Bronchial epithelial cell (primary cell): ENCODE results near the gene UBL4B. TPM values are rescaled to one million over a fixed set of nuclear protein-coding genes. Genes with fewer than 3 reads are reported as not detected.

Source experiments
- DNase-seq: peaks from one replicate; pipeline ENCODE4 v3.0.0-alpha.2; 2010; ENCODE audit warnings: low read depth
- FAIRE-seq: peaks from 2 replicates; lab custom pipeline; 2011; peaks lifted over from hg19 to GRCh38; lab: Jason Lieb, UNC
- H3K27me3 ChIP-seq: 2 replicates; pipeline ENCODE4 v1.5.1; 2011; ENCODE audit warnings: low read length; ENCODE audit not compliant: control insufficient read depth, insufficient read depth
- H3K36me3 ChIP-seq: 2 replicates; pipeline ENCODE4 v1.5.1; 2011; ENCODE audit warnings: low read length; ENCODE audit not compliant: control insufficient read depth, insufficient read depth
- H3K4me3 ChIP-seq: 2 replicates; pipeline ENCODE4 v1.5.1; 2011; ENCODE audit warnings: mild to moderate bottlenecking, low read depth, low read length, control low read depth
- CTCF ChIP-seq: IDR thresholded peaks from 2 replicates; pipeline ENCODE4 v1.5.1; 2011; ENCODE audit warnings: mild to moderate bottlenecking, moderate library complexity, low read length, control low read depth, inconsistent platforms; ENCODE audit not compliant: insufficient read depth, severe bottlenecking
- total RNA-seq: library from RNA; depleted of rRNA; stranded (reverse); fragments of >200 nt; gene quantifications from 2 replicates; pipeline ENCODE4 v1.2.1, GENCODE V29; 2014

UBL4B gene
- total RNA-seq, 1 donor from 2014 or later = not detected

GRCh38 chr1:110123224-110123623 lies 11.0 kb downstream of the UBL4B start:
- TF ChIP-seq CTCF = no peak
- peak; percentile 36 for FAIRE-seq

GRCh38 chr1:110125810-110126209 lies 13.6 kb downstream of the UBL4B start:
- Histone ChIP-seq H3K27me3 (peaks cover 10% of the 10 kb centered on the region), H3K4me3 (no peak overlapping the region), H3K36me3 (no peaks in the 10 kb centered on the region)
- FAIRE-seq = no peak
- DNase-seq = no peak
- no peak for TF ChIP-seq CTCF

More at GRCh38 chr1:110123224-110123623, 11.0 kb downstream of the UBL4B start:
- no peaks in the 10 kb centered on the region for H3K36me3 ChIP-seq
- H3K27me3 ChIP-seq = peaks cover under 1% of the 10 kb centered on the region
- no peak for DNase-seq
- no peak overlapping the region for H3K4me3 ChIP-seq

- FAIRE-seq = no peak
- H3K4me3 ChIP-seq = no peak overlapping the region
- H3K27me3 ChIP-seq = peaks cover 18% of the 10 kb centered on the region
Measured at GRCh38 chr1:110130113-110130591, 17.9 kb downstream of the UBL4B start.

GRCh38 chr1:110130989-110131388 lies 18.7 kb downstream of the UBL4B start:
- Histone ChIP-seq H3K27me3 (peaks cover 21% of the 10 kb centered on the region), H3K36me3 (no peaks in the 10 kb centered on the region), H3K4me3 (no peak overlapping the region)
- FAIRE-seq = no peak
- DNase-seq = no peak
- no peak for TF ChIP-seq CTCF

More at GRCh38 chr1:110130113-110130591, 17.9 kb downstream of the UBL4B start:
- H3K36me3 ChIP-seq = no peaks in the 10 kb centered on the region
- peak; percentile 57 for TF ChIP-seq CTCF
- DNase-seq = no peak

- Histone ChIP-seq H3K36me3 (no peaks in the 10 kb centered on the region), H3K27me3 (peaks cover 21% of the 10 kb centered on the region), H3K4me3 (no peak overlapping the region)
- no peak for TF ChIP-seq CTCF
- DNase-seq (no peak), FAIRE-seq (no peak)
Measured at GRCh38 chr1:110132682-110133081, 20.4 kb downstream of the UBL4B start.

GRCh38 chr1:110133436-110133835 lies 21.2 kb downstream of the UBL4B start:
- H3K27me3 ChIP-seq = peaks cover 18% of the 10 kb centered on the region
- TF ChIP-seq CTCF = no peak
- H3K36me3 ChIP-seq = no peaks in the 10 kb centered on the region
- no peak overlapping the region for H3K4me3 ChIP-seq
- no peak for DNase-seq
- FAIRE-seq = no peak
